WI38 (cell line): Measurements from ENCODE around the gene TREH.

ENCODE experiments used
- H3K4me3 ChIP-seq: 2 replicates; pipeline ENCODE4 v1.5.1; 2011; ENCODE audit warnings: low read depth, mild to moderate bottlenecking, control low read depth, low read length
- CTCF ChIP-seq: IDR thresholded peaks from 2 replicates; pipeline ENCODE4 v1.5.1; 2012; ENCODE audit warnings: low read depth, mild to moderate bottlenecking, control low read depth, low read length

The TREH gene

GRCh38 chr11:118666371-118666770 is 13.1 kb downstream of the TREH start:
- no peak overlapping the region for H3K4me3 ChIP-seq
- TF ChIP-seq CTCF = no peak

- no peak overlapping the region for H3K4me3 ChIP-seq
- no peak for TF ChIP-seq CTCF
Measured at GRCh38 chr11:118663902-118664301, 15.5 kb downstream of the TREH start.

- TF ChIP-seq CTCF = no peak
- no peak overlapping the region for H3K4me3 ChIP-seq
Measured at GRCh38 chr11:118663381-118663780, 16.1 kb downstream of the TREH start.

GRCh38 chr11:118662401-118663271 is 16.8 kb downstream of the TREH start:
- H3K4me3 ChIP-seq = no peak overlapping the region
- no peak for TF ChIP-seq CTCF

- no peak for TF ChIP-seq CTCF
- no peak overlapping the region for H3K4me3 ChIP-seq
Measured at GRCh38 chr11:118661425-118662301, 17.8 kb downstream of the TREH start.

GRCh38 chr11:118660681-118661424 is 18.6 kb downstream of the TREH start:
- TF ChIP-seq CTCF = no peak

More at GRCh38 chr11:118660681-118661424, 18.6 kb downstream of the TREH start:
- no peak overlapping the region for H3K4me3 ChIP-seq
